Heart left ventricle (tissue), 16 donors: ENCODE measurements around the gene GCNT4. TPM values are rescaled to one million over a fixed set of nuclear protein-coding genes. Genes with fewer than 3 reads are reported as not detected.

Source experiments
- ATAC-seq, 4 donors: fragments of 200-7000 bp; cut with Tn5 transposase; one replicate each; pipeline ENCODE4 v1.9.1; 2020 to 2022; ENCODE audit warnings: moderate library complexity in 4 of 4, mild to moderate bottlenecking in 3 of 4, moderate number of reproducible peaks in 1 of 4
- DNase-seq, 5 donors: peaks; one replicate each; pipeline ENCODE4 v3.0.0-alpha.2; 2020
- H3K27ac ChIP-seq, 12 donors: fragments of 200-600 bp; sonication (generic) in 4 of 12; one replicate each; pipeline versions ENCODE4 v1.5.0 to v1.8.0; 2016 to 2022; ENCODE audit warnings: mild to moderate bottlenecking in 2 of 12
- H3K27me3 ChIP-seq, 9 donors: fragments of 200-600 bp; sonication (generic) in 2 of 9; one replicate each; pipeline versions ENCODE4 v1.5.1 to v1.8.0; 2016 to 2022; ENCODE audit warnings: mild to moderate bottlenecking in 3 of 9
- H3K36me3 ChIP-seq, 9 donors: fragments of 200-600 bp; sonication (generic) in 2 of 9; one replicate each; pipeline versions ENCODE4 v1.5.0 to v1.8.0; 2018 to 2022; ENCODE audit warnings: mild to moderate bottlenecking in 2 of 9
- H3K4me1 ChIP-seq, 12 donors: fragments of 200-600 bp; sonication (generic) in 4 of 12; one replicate each; pipeline versions ENCODE4 v1.5.0 to v1.8.0; 2016 to 2022; ENCODE audit warnings: mild to moderate bottlenecking in 3 of 12
- H3K4me3 ChIP-seq, 12 donors: fragments of 200-600 bp; sonication (generic) in 4 of 12; one replicate each; pipeline versions ENCODE4 v1.5.0 to v1.8.0; 2017 to 2022; ENCODE audit warnings: mild to moderate bottlenecking in 9 of 12, moderate library complexity in 4 of 12
- H3K9me3 ChIP-seq, 12 donors: fragments of 200-600 bp; sonication (generic) in 4 of 12; one replicate each; pipeline versions ENCODE4 v1.5.0 to v1.8.0; 2016 to 2022; ENCODE audit warnings: mild to moderate bottlenecking in 1 of 12
- CTCF ChIP-seq, 12 donors: fragments of 200-600 bp; sonication (generic) in 4 of 12; IDR thresholded peaks; one replicate each; pipeline versions ENCODE4 v1.5.0 to v1.8.0; 2018 to 2022; ENCODE audit warnings: antibody characterized with exemption in 12 of 12, mild to moderate bottlenecking in 5 of 12
- POLR2A ChIP-seq, 2 donors: fragments of 450-650 bp; IDR thresholded peaks; one replicate each; pipeline ENCODE4 v1.6.1; 2017; ENCODE audit warnings: antibody characterized with exemption in 2 of 2, mild to moderate bottlenecking in 2 of 2, moderate library complexity in 2 of 2
- WGBS, 4 donors: extraction: QIAGEN DNeasy Blood & Tissue Kit in 2 of 4; methylation state at CpG; one replicate each; pipeline versions ENCODE4 v1.1.5 to v1.1.7; 2013 to 2018; 5-methylcytosine and 5-hydroxymethylcytosine counted together
- intact Hi-C, 10 donors: fragments of 100-400 bp; cut with DNase I; formaldehyde crosslinking; loops; one replicate each; pipeline versions ENCODE4 v1.11.1 to v1.14.2; 2022
- polyA plus RNA-seq, 2 donors: library from polyadenylated mRNA; stranded (reverse); fragments of 200-250 nt; gene quantifications; one replicate each; pipeline ENCODE4 v1.2.3, GENCODE V29; 2013
- total RNA-seq, 9 donors: library from RNA; depleted of rRNA in 2 of 9; stranded (reverse); fragments of >200 nt in 2 of 9; fragmentation: NEBNext Ultra II Directional in 3 of 9; extraction: Animal tissue kit (Norgen Biotek cat#: 25700) in 3 of 9; gene quantifications; one replicate each; pipeline versions ENCODE4 v1.1.0 to v1.2.4, GENCODE V29; 2016 to 2023
- donor health status: ischemic (EF 13 %, LVEDD 7.1; RV severe dilation, severe dysfunction).
- donor health status: healthy with polysubstance abuse.
- donor health status: DM: no; HTN: yes; CAD: no.
- donor health status: DM: no; HTN: no; CAD: no.
- donor health status: ischemic (EF 25% LVEDD 6.9; RV normal size, moderate dysfunction).
- donor health status: ischemic (EF 25% LVEDD 5.7; RV mildly dilated, moderate dysfunction).
- donor health status: healthy.
- donor health status: DM: yes; HTN: yes; CAD: no.
- donor health status: ischemic (EF 35%, LVEDD 5.7; RV mildly dilated, moderate dysfunction).
- donor health status: nonischemic (EF 11% LVEDD 7.7; RV severe dilation, severe dysfunction).
- donor health status: DM: yes; HTN: yes; CAD: no.
- donor health status: PGD.
- donor health status: ischemic (EF 29% LVEDD 5.4; RV normal size, mild dysfunction).
- donor health status: nonischemic (EF 23%, LVEDD 6.1; RV moderate dilation, normal function).

GCNT4 gene
- total and polyA plus RNA-seq, 11 donors, result 0.07 to 0.60 (median 0.37) TPM

GRCh38 chr5:75037106-75037505 is 15.3 kb downstream of the GCNT4 start:
- Histone ChIP-seq H3K36me3 (no peaks in the 10 kb centered on the region), H3K27ac (no peak overlapping the region), H3K27me3 (no peaks in the 10 kb centered on the region), H3K9me3 (no peaks in the 10 kb centered on the region), H3K4me1 (no peaks in the 10 kb centered on the region), H3K4me3 (no peak overlapping the region)
- TF ChIP-seq CTCF (IDR thresholded peaks at IDR 0.05), result no peak
- TF ChIP-seq POLR2A (IDR thresholded peaks at IDR 0.05), result no peak
- 81 to 89% (median 83%) methylated on average over 4 of the region's 4 CpGs for WGBS, 4 donors
- ATAC-seq (no peak), DNase-seq (no peak)
- intact Hi-C loops, result no loop called here

GRCh38 chr5:75034137-75034739 is 18.1 kb downstream of the GCNT4 start:
- Histone ChIP-seq H3K27ac (no peak overlapping the region), H3K9me3 (no peaks in the 10 kb centered on the region), H3K4me3 (no peak overlapping the region), H3K27me3 (no peaks in the 10 kb centered on the region), H3K36me3 (no peaks in the 10 kb centered on the region), H3K4me1 (no peaks in the 10 kb centered on the region)
- intact Hi-C loops, result no loop called here
- ATAC-seq (peak in 1 of 4 donors; percentile 42), DNase-seq (no peak)
- TF ChIP-seq CTCF (IDR thresholded peaks at IDR 0.05) (no peak), POLR2A (IDR thresholded peaks at IDR 0.05) (no peak)
- WGBS, 4 donors, result 72 to 84% (median 76%) methylated on average over 6 of the region's 6 CpGs

- no peaks in the 10 kb centered on the region for H3K27me3 ChIP-seq
- TF ChIP-seq POLR2A (IDR thresholded peaks at IDR 0.05) (no peak), CTCF (IDR thresholded peaks at IDR 0.05) (no peak)
- 52 to 69% (median 59%) methylated on average over 3 of the region's 3 CpGs for WGBS, 4 donors
- DNase-seq (no peak), ATAC-seq (no peak)
- H3K27ac ChIP-seq, result no peak overlapping the region
- no peak overlapping the region for H3K4me3 ChIP-seq
- no peaks in the 10 kb centered on the region for H3K36me3 ChIP-seq
- no peaks in the 10 kb centered on the region for H3K4me1 ChIP-seq
- H3K9me3 ChIP-seq, result no peaks in the 10 kb centered on the region
- intact Hi-C loops, result no loop called here
Observed at GRCh38 chr5:75031366-75031765, 21.0 kb downstream of the GCNT4 start.

GRCh38 chr5:75028090-75028489 is 24.3 kb downstream of the GCNT4 start:
- no peak for ATAC-seq
- Histone ChIP-seq H3K4me3 (no peak overlapping the region), H3K36me3 (no peaks in the 10 kb centered on the region), H3K9me3 (no peaks in the 10 kb centered on the region), H3K4me1 (no peaks in the 10 kb centered on the region), H3K27me3 (no peaks in the 10 kb centered on the region), H3K27ac (no peak overlapping the region)
- 87 to 92% (median 91%) methylated on average over 3 of the region's 3 CpGs for WGBS, 4 donors
- TF ChIP-seq POLR2A (IDR thresholded peaks at IDR 0.05), result no peak
- no peak for TF ChIP-seq CTCF (IDR thresholded peaks at IDR 0.05)
- DNase-seq, result no peak
- intact Hi-C loops, result no loop called here
